HG02970 (cell line): ENCODE results near the gene RAD18.

Experiments used
- ATAC-seq: cut with Tn5 transposase; IDR thresholded peaks from one replicate; pipeline ENCODE4 v1.9.1; 2021; ENCODE audit warnings: mild to moderate bottlenecking, moderate library complexity, moderate number of reproducible peaks; ENCODE audit not compliant: unreplicated experiment, low FRiP score

The RAD18 gene

GRCh38 chr3:8985876-8986275 lies 22.6 kb upstream of the RAD18 start:
- ATAC-seq, result no peak

DNA sequence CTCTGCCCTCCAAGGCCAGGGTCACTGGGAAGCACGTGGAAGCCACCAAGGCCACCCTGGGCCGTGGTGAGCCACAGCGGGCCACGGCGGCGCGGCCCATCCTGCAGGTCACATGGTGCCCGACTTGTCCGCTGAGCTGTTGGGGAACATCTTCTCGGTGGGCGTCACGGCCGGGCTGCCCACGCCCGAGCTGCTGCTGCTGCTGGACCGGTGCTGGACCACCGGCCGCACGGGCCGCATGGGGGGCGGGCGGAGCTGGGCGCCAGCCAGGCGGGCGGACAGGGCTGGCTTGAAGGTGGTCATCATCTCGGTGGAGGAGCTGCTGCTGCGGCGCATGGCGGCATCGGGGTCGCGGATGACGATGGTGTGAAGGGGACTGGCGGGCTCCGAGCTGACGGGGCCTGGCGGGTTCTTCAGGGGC lies 22.1 kb upstream of the RAD18 start:
- no peak for ATAC-seq

DNA sequence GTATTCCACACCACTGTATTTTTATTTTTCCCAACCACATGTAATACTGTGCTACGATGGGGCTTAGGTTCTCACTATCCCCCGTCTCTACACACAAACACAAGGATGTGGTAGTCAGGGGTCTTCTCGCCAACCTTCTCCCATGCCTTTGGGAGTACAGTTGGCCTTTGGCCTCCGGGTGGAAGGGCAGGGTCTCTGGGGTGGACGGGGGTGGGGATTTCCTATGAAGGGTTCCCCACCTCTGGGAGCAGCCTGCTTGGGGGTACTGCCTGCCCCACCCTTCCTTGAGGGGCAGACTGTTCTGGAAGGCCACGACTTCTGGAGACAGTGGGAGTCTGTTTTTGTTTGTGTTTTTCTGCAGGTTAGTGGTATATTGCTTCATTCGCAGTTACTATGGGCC lies 21.3 kb upstream of the RAD18 start:
- ATAC-seq, result no peak

DNA sequence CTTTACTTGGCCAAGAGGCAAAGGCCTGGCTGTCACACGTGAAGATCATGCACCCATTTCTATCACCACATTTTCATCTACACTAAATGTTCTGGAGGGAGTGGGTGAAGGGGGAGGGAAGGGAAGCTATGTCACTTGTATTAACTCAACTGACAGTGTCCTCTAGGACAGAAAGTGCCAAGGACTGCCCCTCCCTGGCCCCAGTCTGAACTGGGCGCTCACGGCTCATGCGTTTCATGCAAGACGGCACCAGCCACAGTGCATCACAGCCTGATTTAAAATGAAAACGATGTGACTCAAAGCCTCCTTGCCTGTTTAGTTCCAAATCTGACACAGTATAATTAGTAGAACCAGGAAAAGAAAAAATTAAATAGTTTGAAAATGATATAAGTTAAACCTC lies 20.8 kb upstream of the RAD18 start:
- no peak for ATAC-seq

DNA sequence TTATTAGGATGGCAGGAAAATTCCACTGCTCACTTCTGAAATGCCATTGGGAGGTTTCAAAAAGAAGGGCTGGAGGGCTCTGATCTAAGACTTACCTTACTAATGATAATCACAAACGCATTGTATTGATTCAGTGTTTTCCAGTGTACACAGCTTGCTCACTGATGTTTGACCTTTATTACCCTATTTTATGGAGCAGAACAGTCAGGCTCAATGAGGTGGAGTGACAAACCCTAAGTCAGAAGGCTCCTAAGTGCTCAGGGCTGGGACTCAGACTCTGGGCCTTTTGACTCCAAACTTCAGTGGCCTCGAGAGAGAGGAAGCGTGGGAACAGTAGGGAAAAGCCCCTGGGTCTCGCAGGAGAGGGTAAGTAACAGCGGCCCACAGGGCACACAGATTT lies 20.3 kb upstream of the RAD18 start:
- no peak for ATAC-seq

DNA sequence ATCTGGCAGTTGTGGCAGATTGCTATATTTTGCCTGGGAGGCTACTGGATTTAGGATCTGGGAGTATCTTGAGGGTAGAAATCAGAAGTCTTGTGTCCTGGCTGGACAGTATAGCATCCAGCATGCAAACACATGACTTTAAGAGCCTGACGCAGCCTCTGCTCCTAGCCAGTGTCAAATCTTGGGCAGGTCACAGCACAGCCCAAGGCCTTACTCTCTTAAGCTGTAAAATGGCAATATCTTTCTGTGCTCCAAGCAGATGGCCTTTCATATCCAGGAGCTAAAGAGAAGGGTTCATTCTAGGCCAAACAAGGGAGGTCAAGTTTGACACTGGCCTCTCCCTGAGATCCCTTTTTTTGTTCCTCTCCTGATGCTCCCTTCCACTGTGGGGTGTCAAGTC lies 19.8 kb upstream of the RAD18 start:
- ATAC-seq, result no peak

- ATAC-seq, result no peak
Measured at GRCh38 chr3:8982509-8982908, 19.2 kb upstream of the RAD18 start.

- ATAC-seq, result no peak
Measured at GRCh38 chr3:8981700-8982099, 18.4 kb upstream of the RAD18 start.

DNA sequence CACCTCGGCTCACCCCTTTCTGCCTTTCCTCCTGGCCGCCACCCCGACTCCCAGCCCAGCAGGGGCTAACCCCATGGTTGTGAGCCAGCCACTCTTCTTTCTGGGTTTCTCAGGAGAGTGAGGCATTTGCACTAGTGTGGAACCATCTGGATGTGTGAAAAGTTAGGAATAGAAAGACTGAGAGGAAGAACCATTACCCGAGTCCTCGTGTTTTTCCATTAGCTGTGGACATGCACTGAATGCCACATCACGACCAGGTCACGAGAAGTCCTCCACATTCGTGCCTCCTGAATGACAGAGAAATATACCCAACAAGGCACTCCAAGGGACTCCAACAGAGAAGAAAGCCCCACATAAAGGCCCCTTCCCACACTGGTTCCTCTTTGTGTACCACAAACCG lies 18.0 kb upstream of the RAD18 start:
- no peak for ATAC-seq

GRCh38 chr3:8980756-8981257 lies 17.5 kb upstream of the RAD18 start:
- ATAC-seq, result no peak

DNA sequence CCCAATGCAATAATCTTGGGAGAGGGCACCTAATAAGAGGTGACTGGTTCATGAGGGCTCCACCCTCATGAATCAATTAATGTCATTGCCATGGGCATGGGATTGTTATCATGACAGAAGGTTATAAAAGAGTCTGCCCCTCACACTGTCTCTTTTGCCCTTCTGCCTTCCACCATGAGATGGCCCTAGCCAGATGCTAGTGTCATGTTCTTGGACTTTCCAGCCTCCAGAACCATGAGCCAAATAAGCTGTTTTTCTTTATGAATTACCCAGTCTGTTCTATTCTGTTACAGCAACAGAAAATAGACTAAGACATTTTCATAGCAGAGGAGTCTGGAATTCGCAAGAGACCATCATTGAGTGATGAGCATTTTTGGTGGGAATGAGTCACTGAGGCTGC lies 16.0 kb upstream of the RAD18 start:
- ATAC-seq, result no peak

DNA sequence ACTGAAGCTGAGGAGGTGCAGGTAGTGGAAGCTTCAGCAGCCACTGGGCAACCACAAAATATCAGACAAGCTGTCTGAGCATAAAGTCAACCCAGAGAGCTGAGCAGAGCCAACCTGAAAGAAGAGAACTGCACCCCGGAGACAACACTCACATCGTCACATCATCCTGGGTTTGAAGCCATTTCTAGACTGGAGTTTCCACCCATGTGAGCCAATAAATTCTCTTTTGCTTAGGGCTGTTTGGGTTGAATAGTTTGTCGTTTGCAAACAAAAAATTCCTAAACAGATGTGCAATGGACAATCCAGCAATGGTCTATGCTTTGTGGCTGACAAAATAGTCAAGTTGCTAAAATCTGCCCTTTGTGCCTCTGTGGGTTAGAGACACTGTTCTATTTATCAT lies 15.3 kb upstream of the RAD18 start:
- ATAC-seq, result no peak

DNA sequence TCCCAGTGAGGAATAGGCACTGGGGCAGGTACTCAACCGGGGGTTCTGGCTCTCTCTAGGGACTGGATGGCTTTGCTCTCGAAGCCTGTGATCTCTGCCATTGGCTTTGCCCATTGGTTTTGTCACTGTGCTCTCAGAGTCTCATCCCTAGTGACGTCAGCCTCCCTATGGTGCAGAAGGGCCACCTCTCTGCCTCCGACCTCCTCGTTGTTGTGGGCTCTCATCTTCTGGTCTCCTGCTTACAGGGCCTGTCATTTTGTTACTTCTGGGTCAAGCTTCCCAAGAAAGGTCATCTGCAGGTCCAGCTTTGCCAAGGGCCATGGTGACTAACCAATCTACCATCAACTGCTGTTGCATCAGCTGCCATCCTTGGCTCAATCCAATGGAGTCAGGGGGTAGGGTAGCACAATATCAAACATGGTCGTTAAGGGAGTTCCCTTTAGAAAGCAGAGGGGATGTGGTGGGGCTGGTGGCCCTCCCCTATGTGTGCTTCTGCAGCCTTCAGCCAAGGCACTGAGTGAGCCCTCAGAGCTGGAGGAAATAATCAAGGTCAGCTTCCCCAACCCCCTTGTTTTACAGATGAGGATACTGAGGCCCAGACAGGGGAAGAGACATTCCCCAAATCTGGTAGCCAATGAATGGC lies 13.4 kb upstream of the RAD18 start:
- ATAC-seq, result no peak

- no peak for ATAC-seq
Measured at GRCh38 chr3:8975081-8976020, 12.1 kb upstream of the RAD18 start.

- no peak for ATAC-seq
Measured at GRCh38 chr3:8974458-8974857, 11.2 kb upstream of the RAD18 start.

- ATAC-seq, result no peak
Measured at GRCh38 chr3:8972639-8973038, 9.4 kb upstream of the RAD18 start.

GRCh38 chr3:8970971-8971589 lies 7.8 kb upstream of the RAD18 start:
- ATAC-seq, result no peak

DNA sequence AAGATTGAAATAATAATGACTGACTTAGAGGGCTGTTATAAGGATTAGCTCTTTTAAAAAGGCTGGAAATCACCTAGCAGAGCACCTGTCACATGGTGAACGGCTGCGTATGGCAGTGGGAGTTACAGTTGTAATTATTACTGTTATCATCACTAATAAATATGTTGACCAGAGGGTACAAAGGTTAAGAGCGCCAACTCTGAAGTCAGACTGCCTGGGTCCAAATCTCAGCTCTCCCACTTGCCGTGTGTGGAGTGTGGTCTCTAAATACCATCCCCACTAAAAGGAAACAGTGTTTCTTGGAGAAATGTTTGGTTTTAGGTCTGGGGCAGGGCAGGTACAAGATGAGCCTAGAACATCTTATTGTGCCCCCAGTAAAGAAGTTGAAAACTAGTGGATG lies 6.0 kb upstream of the RAD18 start:
- ATAC-seq, result no peak

GRCh38 chr3:8968375-8968882 lies 5.2 kb upstream of the RAD18 start:
- no peak for ATAC-seq

- ATAC-seq, result no peak
Measured at GRCh38 chr3:8967553-8967952, 4.3 kb upstream of the RAD18 start.

- ATAC-seq, result no peak
Measured at GRCh38 chr3:8966820-8967348, 3.6 kb upstream of the RAD18 start.
